ENCODE measurements around the gene KSR2. TPM values are rescaled to one million over a fixed set of nuclear protein-coding genes. Genes with fewer than 3 reads are reported as not detected.

The KSR2 gene
- total and polyA plus RNA-seq, 2 of the 13 experiments (the other 11 are each of a cell fraction or from before 2014, with no cell fraction given): 0.02 TPM; not detected in 1

- CTCF ChIA-PET (ENCODE audit: low intra/inter-chr PET ratio, low total read pairs): no interaction called here
- no TSS peak for BruUV-seq (replicated peaks)
- H4K20me1 ChIP-seq (ENCODE audit: insufficient read depth, low read length): no peaks in the 10 kb centered on the region
Measured at GRCh38 chr12:117552971-117553370, 415.8 kb downstream of the KSR2 start.

GRCh38 chr12:117551665-117552064 lies 417.1 kb downstream of the KSR2 start:
- Histone ChIP-seq H3K27me3 (ENCODE audit: control insufficient read depth in 1 of 2, insufficient read depth in 2 of 2, low read length in 2 of 2) (no peaks in the 10 kb centered on the region), H3K79me2 (ENCODE audit: insufficient read depth, low read length) (no peaks in the 10 kb centered on the region), H3K4me1 (ENCODE audit: insufficient read depth, low read length) (no peaks in the 10 kb centered on the region), H2AFZ (ENCODE audit: low read length) (no peak overlapping the region), H3K27ac (ENCODE audit: extremely low read length, insufficient read depth, low read length) (no peak overlapping the region), H3K4me2 (ENCODE audit: low read depth, low read length) (no peak overlapping the region), H4K20me1 (ENCODE audit: insufficient read depth, low read length) (no peaks in the 10 kb centered on the region), H3K9ac (ENCODE audit: insufficient read depth, low read depth, low read length) (no peak overlapping the region), H3K36me3 (replicated peaks in 1 of 2; ENCODE audit: control insufficient read depth in 1 of 2, insufficient read depth in 2 of 2, low read length in 2 of 2) (no peaks in the 10 kb centered on the region), H3K9me3 (ENCODE audit: low read length) (no peaks in the 10 kb centered on the region), H3K4me3 (replicated peaks in 1 of 3; ENCODE audit: insufficient read depth in 1 of 3, low read depth in 2 of 3, low read length in 3 of 3) (no peak overlapping the region)
- no TSS peak for BruUV-seq (replicated peaks)
- 2% methylated on average over 2 of the region's 4 CpGs for WGBS (ENCODE audit: low lambda C conversion rate)
- no peak for ATAC-seq
- no peak for FAIRE-seq
- intact Hi-C loops (cut with micrococcal nuclease; ENCODE audit: unreplicated experiment): no loop called here
- DNase-seq (ENCODE audit: low spot score): no peak
- POLR2A ChIA-PET: no interaction called here
- CTCF ChIA-PET (ENCODE audit: low intra/inter-chr PET ratio, low total read pairs): no interaction called here
- TF ChIP-seq RFX1 (IDR thresholded peaks at IDR 0.05) (no peak), ZNF430 (CRISPR knock-in tag; IDR thresholded peaks at IDR 0.05) (no peak), ZNF24 (IDR thresholded peaks at IDR 0.05) (no peak), IKZF4 (CRISPR knock-in tag; IDR thresholded peaks at IDR 0.05; ENCODE audit: borderline replicate concordance, low read depth, not compliant biosample characterization) (no peak), POLR2A (IDR thresholded peaks at IDR 0.05; ENCODE audit: insufficient read depth in 1 of 2, low read depth in 2 of 2, low read length in 2 of 2) (no peak), ZNF709 (CRISPR knock-in tag; IDR thresholded peaks at IDR 0.05) (no peak), ZBTB38 (CRISPR knock-in tag; IDR thresholded peaks at IDR 0.05) (no peak), ZNF790 (CRISPR knock-in tag; IDR thresholded peaks at IDR 0.05; ENCODE audit: borderline replicate concordance) (no peak), RFX3 (CRISPR knock-in tag; IDR thresholded peaks at IDR 0.05) (no peak)
- TF ChIP-seq, protein P1, sequence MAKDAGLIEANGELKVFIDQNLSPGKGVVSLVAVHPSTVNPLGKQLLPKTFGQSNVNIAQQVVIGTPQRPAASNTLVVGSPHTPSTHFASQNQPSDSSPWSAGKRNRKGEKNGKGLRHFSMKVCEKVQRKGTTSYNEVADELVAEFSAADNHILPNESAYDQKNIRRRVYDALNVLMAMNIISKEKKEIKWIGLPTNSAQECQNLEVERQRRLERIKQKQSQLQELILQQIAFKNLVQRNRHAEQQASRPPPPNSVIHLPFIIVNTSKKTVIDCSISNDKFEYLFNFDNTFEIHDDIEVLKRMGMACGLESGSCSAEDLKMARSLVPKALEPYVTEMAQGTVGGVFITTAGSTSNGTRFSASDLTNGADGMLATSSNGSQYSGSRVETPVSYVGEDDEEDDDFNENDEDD (CRISPR knock-in tag; IDR thresholded peaks at IDR 0.05; ENCODE audit: borderline replicate concordance): no peak
- in situ Hi-C loops (cut with HindIII; ENCODE audit: extremely low pct_ligation_motif_present, low pct_unique_long_range_greater_than_20kb): no loop called here

More at GRCh38 chr12:117552971-117553370, 415.8 kb downstream of the KSR2 start:
- H3K27ac ChIP-seq (ENCODE audit: extremely low read length, insufficient read depth, low read length): no peak overlapping the region
- H3K4me2 ChIP-seq (ENCODE audit: low read depth, low read length): no peak overlapping the region
- intact Hi-C loops (cut with micrococcal nuclease; ENCODE audit: unreplicated experiment): no loop called here
- H3K79me2 ChIP-seq (ENCODE audit: insufficient read depth, low read length): no peaks in the 10 kb centered on the region
- FAIRE-seq: no peak
- H3K4me1 ChIP-seq (ENCODE audit: insufficient read depth, low read length): no peaks in the 10 kb centered on the region
- POLR2A ChIA-PET: no interaction called here
- no peak for DNase-seq (ENCODE audit: low spot score)
- H3K36me3 ChIP-seq (replicated peaks in 1 of 2; ENCODE audit: control insufficient read depth in 1 of 2, insufficient read depth in 2 of 2, low read length in 2 of 2): no peaks in the 10 kb centered on the region
- in situ Hi-C loops (cut with HindIII; ENCODE audit: extremely low pct_ligation_motif_present, low pct_unique_long_range_greater_than_20kb): no loop called here
- H3K9ac ChIP-seq (ENCODE audit: insufficient read depth, low read depth, low read length): no peak overlapping the region
- no peak overlapping the region for H3K4me3 ChIP-seq (replicated peaks in 1 of 3; ENCODE audit: insufficient read depth in 1 of 3, low read depth in 2 of 3, low read length in 3 of 3)
- no peaks in the 10 kb centered on the region for H3K9me3 ChIP-seq (ENCODE audit: low read length)
- TF ChIP-seq KAT7 (CRISPR knock-in tag; IDR thresholded peaks at IDR 0.05; ENCODE audit: borderline replicate concordance): no peak
- TF ChIP-seq BORCS8-MEF2B (CRISPR knock-in tag; IDR thresholded peaks at IDR 0.05): no peak
- TF ChIP-seq, protein P2, sequence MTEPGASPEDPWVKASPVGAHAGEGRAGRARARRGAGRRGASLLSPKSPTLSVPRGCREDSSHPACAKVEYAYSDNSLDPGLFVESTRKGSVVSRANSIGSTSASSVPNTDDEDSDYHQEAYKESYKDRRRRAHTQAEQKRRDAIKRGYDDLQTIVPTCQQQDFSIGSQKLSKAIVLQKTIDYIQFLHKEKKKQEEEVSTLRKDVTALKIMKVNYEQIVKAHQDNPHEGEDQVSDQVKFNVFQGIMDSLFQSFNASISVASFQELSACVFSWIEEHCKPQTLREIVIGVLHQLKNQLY (CRISPR knock-in tag; IDR thresholded peaks at IDR 0.05): no peak
- TF ChIP-seq SIN3B (IDR thresholded peaks at IDR 0.05; ENCODE audit: low read length): no peak
- no peak for TF ChIP-seq U2AF1 (optimal IDR thresholded peaks at IDR 0.05; ENCODE audit: low read depth, low read length)
- TF ChIP-seq ZNF629 (CRISPR knock-in tag; conservative IDR thresholded peaks at IDR 0.05): peak; percentile 49
- 19% methylated on average over 5 of the region's 5 CpGs for WGBS (ENCODE audit: low lambda C conversion rate)
- H3K27me3 ChIP-seq (ENCODE audit: control insufficient read depth in 1 of 2, insufficient read depth in 2 of 2, low read length in 2 of 2): peaks cover 0 to 3% of the 10 kb centered on the region in 2 experiments; a peak in 1 of 5 replicates
- no peak overlapping the region for H2AFZ ChIP-seq (ENCODE audit: low read length)
- ATAC-seq: no peak

Measured in HepG2 (cell line).